ENCODE results near the gene H1-8. TPM values are rescaled to one million over a fixed set of nuclear protein-coding genes. Genes with fewer than 3 reads are reported as not detected.

The H1-8 gene
- total and polyA plus RNA-seq, 7 donors = not detected

DNA sequence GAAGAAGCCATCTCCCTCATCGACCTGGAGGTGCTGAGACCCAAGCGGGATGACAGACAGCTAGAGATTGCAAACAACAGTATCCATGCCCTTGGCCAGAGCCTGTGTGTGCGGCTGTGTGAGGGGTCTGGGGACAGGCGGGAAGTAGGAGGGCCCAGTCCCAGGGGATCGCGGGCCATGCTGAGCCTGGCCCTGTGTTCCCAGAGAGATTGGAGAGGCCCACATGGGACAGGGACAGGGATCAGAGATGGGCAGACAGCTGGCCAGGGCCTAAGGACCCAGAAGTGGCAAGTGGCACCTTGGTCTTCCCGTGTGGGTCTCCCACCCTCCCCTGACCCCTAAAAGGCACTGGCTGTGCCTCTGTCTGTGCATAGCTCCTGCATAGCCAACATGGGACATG, 25.5 kb upstream of the H1-8 start:
- DNase-seq (no peak), ATAC-seq (no peak)
- no peak overlapping the region for H3K4me3 ChIP-seq
- WGBS, 3 donors = 80 to 85% (median 84%) methylated on average over 7 of the region's 7 CpGs
- no peak overlapping the region for H3K27ac ChIP-seq
- TF ChIP-seq, protein P1, sequence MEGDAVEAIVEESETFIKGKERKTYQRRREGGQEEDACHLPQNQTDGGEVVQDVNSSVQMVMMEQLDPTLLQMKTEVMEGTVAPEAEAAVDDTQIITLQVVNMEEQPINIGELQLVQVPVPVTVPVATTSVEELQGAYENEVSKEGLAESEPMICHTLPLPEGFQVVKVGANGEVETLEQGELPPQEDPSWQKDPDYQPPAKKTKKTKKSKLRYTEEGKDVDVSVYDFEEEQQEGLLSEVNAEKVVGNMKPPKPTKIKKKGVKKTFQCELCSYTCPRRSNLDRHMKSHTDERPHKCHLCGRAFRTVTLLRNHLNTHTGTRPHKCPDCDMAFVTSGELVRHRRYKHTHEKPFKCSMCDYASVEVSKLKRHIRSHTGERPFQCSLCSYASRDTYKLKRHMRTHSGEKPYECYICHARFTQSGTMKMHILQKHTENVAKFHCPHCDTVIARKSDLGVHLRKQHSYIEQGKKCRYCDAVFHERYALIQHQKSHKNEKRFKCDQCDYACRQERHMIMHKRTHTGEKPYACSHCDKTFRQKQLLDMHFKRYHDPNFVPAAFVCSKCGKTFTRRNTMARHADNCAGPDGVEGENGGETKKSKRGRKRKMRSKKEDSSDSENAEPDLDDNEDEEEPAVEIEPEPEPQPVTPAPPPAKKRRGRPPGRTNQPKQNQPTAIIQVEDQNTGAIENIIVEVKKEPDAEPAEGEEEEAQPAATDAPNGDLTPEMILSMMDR (IDR thresholded peaks at IDR 0.05) = no peak
- no peaks in the 10 kb centered on the region for H3K36me3 ChIP-seq (ENCODE audit: insufficient read depth in 1 of 2, low read depth in 1 of 2)
- intact Hi-C loops (cut with DNase I) = no loop called here
- H3K27me3 ChIP-seq (ENCODE audit: insufficient read depth in 3 of 3, low read length in 2 of 3) = no peaks in the 10 kb centered on the region
- H3K4me1 ChIP-seq = no peaks in the 10 kb centered on the region
- no peaks in the 10 kb centered on the region for H3K9me3 ChIP-seq

DNA sequence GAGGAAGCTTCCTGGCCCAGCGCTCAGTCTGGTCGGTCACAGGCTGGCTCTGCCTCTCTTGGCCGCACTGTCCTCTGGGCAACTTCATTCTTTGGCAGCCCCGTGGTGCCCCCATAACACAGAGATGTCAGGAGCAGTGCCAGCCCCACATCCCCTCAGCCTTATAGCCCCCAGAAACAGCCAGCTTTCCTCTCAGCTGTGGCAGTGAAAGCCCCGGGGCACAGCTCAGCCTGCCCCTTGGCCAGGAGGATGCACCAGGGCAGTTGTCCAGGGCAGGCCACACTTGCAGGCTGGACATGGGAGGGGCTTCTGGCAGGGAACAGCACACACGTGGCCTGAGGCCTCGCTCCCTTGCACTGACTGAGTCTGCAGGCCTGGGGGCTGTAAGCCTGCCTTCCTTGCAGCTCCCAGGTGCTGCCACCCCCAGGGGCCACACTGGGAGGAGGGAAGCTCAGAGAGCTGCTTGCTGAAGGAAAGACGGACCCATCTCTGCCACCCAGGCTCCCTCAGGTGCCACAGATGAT, 24.9 kb upstream of the H1-8 start:
- DNase-seq = no peak
- Histone ChIP-seq H3K27me3 (ENCODE audit: insufficient read depth in 3 of 3, low read length in 2 of 3) (no peaks in the 10 kb centered on the region), H3K9me3 (no peaks in the 10 kb centered on the region), H3K36me3 (ENCODE audit: insufficient read depth in 1 of 2, low read depth in 1 of 2) (no peaks in the 10 kb centered on the region), H3K4me3 (no peak overlapping the region), H3K27ac (no peak overlapping the region), H3K4me1 (no peaks in the 10 kb centered on the region)
- intact Hi-C loops (cut with DNase I) = no loop called here
- ATAC-seq = no peak
- TF ChIP-seq, protein P1 (IDR thresholded peaks at IDR 0.05) = no peak
- 59 to 71% (median 60%) methylated on average over 8 of the region's 8 CpGs for WGBS, 3 donors

DNA sequence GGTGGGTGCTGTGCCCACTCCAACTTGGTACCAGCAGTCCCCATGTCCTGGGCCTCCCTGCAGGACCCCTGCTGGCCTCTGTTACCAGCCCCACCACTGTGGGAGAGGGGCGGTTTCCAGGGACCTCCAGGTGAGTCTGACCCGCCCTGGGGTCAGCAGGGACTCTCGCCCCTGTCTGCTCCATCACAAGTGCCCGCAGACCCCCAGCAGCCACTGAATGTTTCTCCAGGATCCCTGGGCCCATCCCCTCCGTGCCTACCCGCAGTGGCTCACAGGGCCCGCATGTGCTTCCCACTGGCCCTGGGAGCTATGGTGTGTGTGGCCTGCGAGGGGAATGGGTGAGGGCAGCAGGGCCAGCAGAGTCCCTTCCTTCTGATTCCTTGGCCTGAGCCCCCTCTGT, 24.4 kb upstream of the H1-8 start:
- WGBS, 3 donors = 93 to 97% (median 94%) methylated on average over 7 to 8 of the region's 8 CpGs
- DNase-seq = no peak
- intact Hi-C loops (cut with DNase I) = no loop called here
- no peaks in the 10 kb centered on the region for H3K9me3 ChIP-seq
- H3K27me3 ChIP-seq (ENCODE audit: insufficient read depth in 3 of 3, low read length in 2 of 3) = no peaks in the 10 kb centered on the region
- H3K4me3 ChIP-seq = no peak overlapping the region
- H3K4me1 ChIP-seq = no peaks in the 10 kb centered on the region
- no peak for ATAC-seq
- H3K36me3 ChIP-seq (ENCODE audit: insufficient read depth in 1 of 2, low read depth in 1 of 2) = no peaks in the 10 kb centered on the region
- TF ChIP-seq, protein P1 (IDR thresholded peaks at IDR 0.05) = no peak
- no peak overlapping the region for H3K27ac ChIP-seq

DNA sequence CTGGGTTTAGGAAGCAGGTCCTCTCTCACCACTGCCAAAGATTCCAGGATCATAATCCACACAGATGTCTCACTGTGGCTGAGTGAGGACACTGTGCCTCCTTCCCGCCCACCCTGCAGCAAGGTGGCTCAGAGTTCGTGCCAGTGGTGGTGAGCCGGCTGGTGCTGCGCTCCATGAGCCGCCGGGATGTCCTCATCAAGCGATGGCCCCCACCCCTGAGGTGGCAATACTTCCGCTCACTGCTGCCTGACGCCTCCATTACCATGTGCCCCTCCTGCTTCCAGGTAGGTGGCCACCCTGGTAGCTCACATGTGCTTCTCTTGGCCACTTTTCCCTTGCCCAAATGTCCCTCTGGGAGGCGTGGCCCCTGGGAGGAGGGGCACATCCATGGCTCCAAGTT, 23.5 kb upstream of the H1-8 start:
- Histone ChIP-seq H3K9me3 (no peaks in the 10 kb centered on the region), H3K27me3 (ENCODE audit: insufficient read depth in 3 of 3, low read length in 2 of 3) (no peaks in the 10 kb centered on the region), H3K27ac (no peak overlapping the region), H3K4me3 (no peak overlapping the region), H3K36me3 (ENCODE audit: insufficient read depth in 1 of 2, low read depth in 1 of 2) (no peaks in the 10 kb centered on the region), H3K4me1 (no peaks in the 10 kb centered on the region)
- intact Hi-C loops (cut with DNase I) = no loop called here
- TF ChIP-seq, protein P1 (IDR thresholded peaks at IDR 0.05) = no peak
- ATAC-seq (no peak), DNase-seq (no peak)
- 94 to 97% (median 96%) methylated on average over 10 of the region's 10 CpGs for WGBS, 3 donors

All from psoas muscle (tissue), 8 donors.